Measurements from ENCODE around the gene PJA1.

DNA sequence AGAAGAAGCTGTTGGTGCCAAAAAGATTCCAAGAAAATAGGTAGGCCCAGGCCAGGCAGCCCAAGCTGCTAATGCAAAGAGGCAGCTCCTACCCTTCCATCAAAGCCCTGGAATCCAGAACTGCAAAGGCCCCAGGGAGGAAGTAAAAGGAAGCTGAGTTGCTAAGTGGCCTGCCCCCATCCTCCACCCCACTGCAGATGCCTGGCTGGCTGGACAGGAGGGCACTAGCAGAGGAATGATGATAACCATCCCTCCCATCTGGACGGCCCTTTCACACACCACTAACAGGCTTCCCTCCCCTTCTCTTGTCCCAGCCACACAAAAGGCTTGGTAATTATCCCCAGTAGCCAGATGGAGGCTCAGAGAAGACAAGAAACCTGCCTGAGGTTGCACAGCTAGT is 32.4 kb upstream of the PJA1 start:
- no peak for TF ChIP-seq ZNF121 (tag by site-specific recombination; IDR thresholded peaks at IDR 0.05)
- TF ChIP-seq, protein P1, sequence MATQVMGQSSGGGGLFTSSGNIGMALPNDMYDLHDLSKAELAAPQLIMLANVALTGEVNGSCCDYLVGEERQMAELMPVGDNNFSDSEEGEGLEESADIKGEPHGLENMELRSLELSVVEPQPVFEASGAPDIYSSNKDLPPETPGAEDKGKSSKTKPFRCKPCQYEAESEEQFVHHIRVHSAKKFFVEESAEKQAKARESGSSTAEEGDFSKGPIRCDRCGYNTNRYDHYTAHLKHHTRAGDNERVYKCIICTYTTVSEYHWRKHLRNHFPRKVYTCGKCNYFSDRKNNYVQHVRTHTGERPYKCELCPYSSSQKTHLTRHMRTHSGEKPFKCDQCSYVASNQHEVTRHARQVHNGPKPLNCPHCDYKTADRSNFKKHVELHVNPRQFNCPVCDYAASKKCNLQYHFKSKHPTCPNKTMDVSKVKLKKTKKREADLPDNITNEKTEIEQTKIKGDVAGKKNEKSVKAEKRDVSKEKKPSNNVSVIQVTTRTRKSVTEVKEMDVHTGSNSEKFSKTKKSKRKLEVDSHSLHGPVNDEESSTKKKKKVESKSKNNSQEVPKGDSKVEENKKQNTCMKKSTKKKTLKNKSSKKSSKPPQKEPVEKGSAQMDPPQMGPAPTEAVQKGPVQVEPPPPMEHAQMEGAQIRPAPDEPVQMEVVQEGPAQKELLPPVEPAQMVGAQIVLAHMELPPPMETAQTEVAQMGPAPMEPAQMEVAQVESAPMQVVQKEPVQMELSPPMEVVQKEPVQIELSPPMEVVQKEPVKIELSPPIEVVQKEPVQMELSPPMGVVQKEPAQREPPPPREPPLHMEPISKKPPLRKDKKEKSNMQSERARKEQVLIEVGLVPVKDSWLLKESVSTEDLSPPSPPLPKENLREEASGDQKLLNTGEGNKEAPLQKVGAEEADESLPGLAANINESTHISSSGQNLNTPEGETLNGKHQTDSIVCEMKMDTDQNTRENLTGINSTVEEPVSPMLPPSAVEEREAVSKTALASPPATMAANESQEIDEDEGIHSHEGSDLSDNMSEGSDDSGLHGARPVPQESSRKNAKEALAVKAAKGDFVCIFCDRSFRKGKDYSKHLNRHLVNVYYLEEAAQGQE (tag by site-specific recombination; IDR thresholded peaks at IDR 0.05): no peak
- no peak for TF ChIP-seq ZNF174 (tag by site-specific recombination; IDR thresholded peaks at IDR 0.05)
- no peak for TF ChIP-seq ZNF426 (tag by site-specific recombination; IDR thresholded peaks at IDR 0.05)
- no peak for TF ChIP-seq OVOL3 (tag by site-specific recombination; IDR thresholded peaks at IDR 0.05)
- TF ChIP-seq ZNF114 (tag by site-specific recombination; IDR thresholded peaks at IDR 0.05): no peak
- no peak for TF ChIP-seq ZNF626 (tag by site-specific recombination; IDR thresholded peaks at IDR 0.05)
- no peak for TF ChIP-seq CTCF (tag by site-specific recombination; IDR thresholded peaks at IDR 0.05)
- no peak for TF ChIP-seq TRIM28 (IDR thresholded peaks at IDR 0.05; ENCODE audit: borderline replicate concordance, low read length)
- TF ChIP-seq ZNF274 (IDR thresholded peaks at IDR 0.05; ENCODE audit: low read length): no peak
- TF ChIP-seq ZNF274 (tag by site-specific recombination; IDR thresholded peaks at IDR 0.05; ENCODE audit: borderline replicate concordance): no peak
- TF ChIP-seq ZBTB17 (tag by site-specific recombination; IDR thresholded peaks at IDR 0.05): no peak
- TF ChIP-seq TSHZ1 (tag by site-specific recombination; IDR thresholded peaks at IDR 0.05; ENCODE audit: borderline replicate concordance): no peak
